NCI-H2171 (cell line): ENCODE measurements around the gene TMEM176B.

Experiments used
- DNase-seq: peaks from one replicate; lab custom pipeline; 2025; lab: John Stamatoyannopoulos, UW

TMEM176B gene

GRCh38 chr7:150751702-150752101, 48.5 kb downstream of the TMEM176B start:
- DNase-seq, result no peak

- no peak for DNase-seq
Measured at GRCh38 chr7:150748376-150748775, 51.8 kb downstream of the TMEM176B start.

GRCh38 chr7:150746921-150747320, 53.2 kb downstream of the TMEM176B start:
- DNase-seq, result no peak

- DNase-seq, result no peak
Measured at GRCh38 chr7:150745876-150746275, 54.3 kb downstream of the TMEM176B start.

- DNase-seq, result no peak
Measured at GRCh38 chr7:150745086-150745485, 55.1 kb downstream of the TMEM176B start.

GRCh38 chr7:150744041-150744656, 56.0 kb downstream of the TMEM176B start:
- no peak for DNase-seq

GRCh38 chr7:150742286-150742968, 57.7 kb downstream of the TMEM176B start:
- DNase-seq, result no peak
